ENCODE measurements around the gene TEDC2. TPM values are rescaled to one million over a fixed set of nuclear protein-coding genes. Genes with fewer than 3 reads are reported as not detected.

TEDC2 gene
- total RNA-seq, 1 experiment from 2014 or later = 45.4 TPM

GRCh38 chr16:2480948-2481347, 21.0 kb downstream of the TEDC2 start:
- no peaks in the 10 kb centered on the region; a peak in 1 of 7 replicates for H3K36me3 Mint-ChIP-seq (ENCODE audit: insufficient read depth in 1 of 3, low read depth in 3 of 3)
- H3K27me3 Mint-ChIP-seq (ENCODE audit: low read depth) = peaks cover 14% of the 10 kb centered on the region
- no peaks in the 10 kb centered on the region; the same call in 1 of the 2 replicates for H3K79me2 ChIP-seq (ENCODE audit: insufficient read depth, low read length)
- H3K4me2 ChIP-seq (ENCODE audit: insufficient read depth, insufficient read length, low read length) = no peak overlapping the region
- no peaks in the 10 kb centered on the region for H3K23me2 ChIP-seq (ENCODE audit: insufficient read length, low read depth, low read length, poor library complexity, severe bottlenecking)
- H2BK5ac ChIP-seq (ENCODE audit: insufficient read length, low read length) = no peak overlapping the region
- no peak overlapping the region for H2BK15ac ChIP-seq (ENCODE audit: low read depth, low read length)
- H3K27me3 ChIP-seq (ENCODE audit: insufficient read depth, low read length) = no peaks in the 10 kb centered on the region
- H3K56ac ChIP-seq (ENCODE audit: insufficient read length, low read depth, low read length) = no peak overlapping the region
- no peaks in the 10 kb centered on the region for H3K79me1 ChIP-seq (ENCODE audit: insufficient read depth, low read depth, low read length, poor library complexity, severe bottlenecking)
- H2BK12ac ChIP-seq (ENCODE audit: insufficient read length, low read depth, low read length) = no peak overlapping the region
- no CpG with 5 or more reads among the region's 12 CpGs for WGBS (ENCODE audit: extremely low coverage, insufficient read length, low lambda C conversion rate)
- no peak overlapping the region for H2AK5ac ChIP-seq (ENCODE audit: insufficient read length, low read length)
- H3K4ac ChIP-seq (ENCODE audit: low read depth, low read length) = no peak overlapping the region
- H2BK20ac ChIP-seq (ENCODE audit: low read depth, low read length, poor library complexity, severe bottlenecking) = no peak overlapping the region
- H3T11ph ChIP-seq (ENCODE audit: low read length) = no peak overlapping the region
- H3K4me1 Mint-ChIP-seq = peaks cover 7 to 9% of the 10 kb centered on the region in 2 experiments; a peak in 3 of 4 replicates
- TF ChIP-seq CTCF (conservative IDR thresholded peaks at IDR 0.05) = no peak
- no peaks in the 10 kb centered on the region for H3K9me3 ChIP-seq (ENCODE audit: control insufficient read depth, low read depth, low read length)
- no peak overlapping the region for H4K5ac ChIP-seq (ENCODE audit: insufficient read length, low read depth, low read length)
- H4K91ac ChIP-seq (ENCODE audit: insufficient read length, low read depth, low read length) = no peak overlapping the region
- no peak overlapping the region for H4K8ac ChIP-seq (replicated peaks; ENCODE audit: insufficient read length, low read depth, low read length)
- no peak overlapping the region for H3K4me3 Mint-ChIP-seq
- H3K9ac ChIP-seq (ENCODE audit: extremely low read depth, insufficient read length, low read length) = no peak overlapping the region
- H3K27ac Mint-ChIP-seq = no peak overlapping the region
- peaks cover 4% of the 10 kb centered on the region for H4K20me1 ChIP-seq (ENCODE audit: control insufficient read depth, insufficient read depth, insufficient read length)
- no peaks in the 10 kb centered on the region for H3K4me1 ChIP-seq (ENCODE audit: insufficient read depth, low read length)
- H2AFZ ChIP-seq (ENCODE audit: low read length) = no peak overlapping the region
- DNase-seq = no peak
- H3K14ac ChIP-seq (ENCODE audit: insufficient read depth, low read length) = no peak overlapping the region
- no peak overlapping the region for H3K23ac ChIP-seq (ENCODE audit: insufficient read length, low read depth, low read length)
- H3K9me3 Mint-ChIP-seq = no peaks in the 10 kb centered on the region
- H3K27ac ChIP-seq (ENCODE audit: insufficient read length, low read depth, low read length) = no peak overlapping the region
- H3K18ac ChIP-seq (ENCODE audit: insufficient read length, low read depth, low read length) = no peak overlapping the region
- no peak overlapping the region for H2BK120ac ChIP-seq (ENCODE audit: low read depth, low read length, poor library complexity, severe bottlenecking)

All from H9 (cell line).